ENCODE data around the gene BCAS2. TPM values are rescaled to one million over a fixed set of nuclear protein-coding genes. Genes with fewer than 3 reads are reported as not detected.

Gene BCAS2
- total and polyA plus RNA-seq, 3 experiments from 2014 or later: 62.9 to 99.9 (median 66.9) TPM

Other genes with a start within 250 kb of the BCAS2 start
- gene TRIM33, start 70.4 kb downstream of the BCAS2 start, total RNA-seq: 10 to 100 TPM; 32.0 to 35.6 TPM
- 45.3 TPM for gene TRIM33, start 70.4 kb downstream of the BCAS2 start, polyA plus RNA-seq
- under 1 TPM; 0.59 to 0.75 TPM for gene DENND2C, start 88.4 kb upstream of the BCAS2 start, total RNA-seq
- 0.47 TPM for gene DENND2C, start 88.4 kb upstream of the BCAS2 start, polyA plus RNA-seq
- gene AMPD1, start 113.9 kb upstream of the BCAS2 start, total RNA-seq: not detected
- not detected for gene AMPD1, start 113.9 kb upstream of the BCAS2 start, polyA plus RNA-seq
- 10 to 100 TPM; 77.6 to 78.2 TPM for gene NRAS, start 135.2 kb upstream of the BCAS2 start, total RNA-seq
- gene NRAS, start 135.2 kb upstream of the BCAS2 start, polyA plus RNA-seq: 27.1 TPM
- gene CSDE1, start 176.4 kb upstream of the BCAS2 start, total RNA-seq: 100 to 1,000 TPM; 481 to 513 TPM
- 357 TPM for gene CSDE1, start 176.4 kb upstream of the BCAS2 start, polyA plus RNA-seq
- gene SIKE1, start 199.1 kb upstream of the BCAS2 start, total RNA-seq: 10 to 100 TPM; 66.0 to 70.3 TPM
- 29.7 TPM for gene SIKE1, start 199.1 kb upstream of the BCAS2 start, polyA plus RNA-seq